ENCODE data around the gene GHR. TPM values are rescaled to one million over a fixed set of nuclear protein-coding genes. Genes with fewer than 3 reads are reported as not detected.

GHR gene
- total RNA-seq, 2 donors from 2014 or later: 10.8 to 10.9 TPM

- Histone ChIP-seq H3K4me1 (peaks cover 0 to 51% of the 10 kb centered on the region in 2 donors), H3K9me3 (no peaks in the 10 kb centered on the region), H3K36me3 (no peaks in the 10 kb centered on the region), H3K27me3 (no peaks in the 10 kb centered on the region), H3K4me3 (peak overlapping the region in 1 of 2 donors; percentile 2), H3K27ac (peak overlapping the region; percentile 26 to 67)
- DNase-seq (ENCODE audit: low spot score): no peak
- no peak for TF ChIP-seq CTCF (IDR thresholded peaks at IDR 0.05)
Measured at GRCh38 chr5:42590566-42590965, 167.3 kb downstream of the GHR start.

- TF ChIP-seq CTCF (IDR thresholded peaks at IDR 0.05): no peak
- Histone ChIP-seq H3K36me3 (no peaks in the 10 kb centered on the region), H3K4me1 (peaks cover 0 to 53% of the 10 kb centered on the region in 2 donors), H3K27ac (peak overlapping the region; percentile 26 to 67), H3K9me3 (no peaks in the 10 kb centered on the region), H3K4me3 (peak overlapping the region in 1 of 2 donors; percentile 2), H3K27me3 (no peaks in the 10 kb centered on the region)
- DNase-seq (ENCODE audit: low spot score): peak; percentile 64
Measured at GRCh38 chr5:42591015-42591414, 167.8 kb downstream of the GHR start.

- H3K36me3 ChIP-seq: no peaks in the 10 kb centered on the region
- no peak overlapping the region for H3K4me3 ChIP-seq
- no peak for DNase-seq (ENCODE audit: low spot score)
- no peak overlapping the region for H3K27ac ChIP-seq
- TF ChIP-seq CTCF (IDR thresholded peaks at IDR 0.05): no peak
- no peaks in the 10 kb centered on the region for H3K27me3 ChIP-seq
- peaks cover 0 to 46% of the 10 kb centered on the region in 2 donors for H3K4me1 ChIP-seq
- H3K9me3 ChIP-seq: no peaks in the 10 kb centered on the region
Measured at GRCh38 chr5:42592401-42593140, 169.3 kb downstream of the GHR start.

- Histone ChIP-seq H3K9me3 (no peaks in the 10 kb centered on the region), H3K4me3 (no peak overlapping the region), H3K27me3 (no peaks in the 10 kb centered on the region), H3K36me3 (no peaks in the 10 kb centered on the region), H3K4me1 (peaks cover 0 to 39% of the 10 kb centered on the region in 2 donors), H3K27ac (no peak overlapping the region)
- DNase-seq (ENCODE audit: low spot score): no peak
- no peak for TF ChIP-seq CTCF (IDR thresholded peaks at IDR 0.05)
Measured at GRCh38 chr5:42593591-42593990, 170.4 kb downstream of the GHR start.

GRCh38 chr5:42595597-42595996, 172.4 kb downstream of the GHR start:
- TF ChIP-seq CTCF (IDR thresholded peaks at IDR 0.05): no peak
- Histone ChIP-seq H3K9me3 (no peaks in the 10 kb centered on the region), H3K4me3 (no peak overlapping the region), H3K27me3 (no peaks in the 10 kb centered on the region), H3K36me3 (no peaks in the 10 kb centered on the region), H3K27ac (no peak overlapping the region), H3K4me1 (peaks cover 0 to 29% of the 10 kb centered on the region in 2 donors)
- no peak for DNase-seq (ENCODE audit: low spot score)

- H3K9me3 ChIP-seq: no peaks in the 10 kb centered on the region
- no peaks in the 10 kb centered on the region for H3K27me3 ChIP-seq
- TF ChIP-seq CTCF (IDR thresholded peaks at IDR 0.05): no peak
- H3K4me3 ChIP-seq: no peak overlapping the region
- no peak overlapping the region for H3K27ac ChIP-seq
- no peaks in the 10 kb centered on the region for H3K36me3 ChIP-seq
- DNase-seq (ENCODE audit: low spot score): no peak
- peaks cover 0 to 16% of the 10 kb centered on the region in 2 donors for H3K4me1 ChIP-seq
Measured at GRCh38 chr5:42596817-42597216, 173.6 kb downstream of the GHR start.
